ENCODE results near the gene CHCHD6.

The CHCHD6 gene

DNA sequence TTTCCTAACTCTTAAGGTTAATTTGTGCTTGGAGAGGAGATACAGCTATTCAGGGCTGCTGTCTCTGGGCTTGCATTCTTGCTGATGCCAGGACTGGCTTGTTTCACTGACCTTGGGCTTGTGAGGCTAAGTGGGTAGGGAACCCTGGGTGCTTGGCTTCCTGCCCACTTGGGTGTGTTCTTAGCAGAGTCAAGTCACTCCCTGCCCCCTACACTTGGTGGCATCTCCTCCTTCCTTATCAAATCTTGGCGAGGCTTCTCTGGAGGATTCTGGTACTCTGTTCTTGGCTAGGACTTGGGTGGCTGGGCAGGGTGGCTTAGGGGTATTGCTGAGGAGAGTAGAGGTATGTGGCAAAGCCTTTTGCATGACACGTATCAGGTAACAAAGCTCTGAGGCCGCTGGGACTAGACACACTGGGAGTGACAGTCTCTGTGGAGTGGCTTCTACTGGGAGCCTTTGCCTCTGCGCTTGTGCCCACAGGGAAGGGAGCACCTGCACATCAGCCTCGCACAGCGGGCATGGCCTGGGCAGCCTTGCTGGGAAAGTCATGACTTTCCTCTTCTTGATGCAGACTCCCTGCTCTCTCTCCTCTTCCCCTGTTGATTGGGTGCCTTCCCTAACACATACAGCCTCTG is 41.8 kb downstream of the CHCHD6 start:
- DNase-seq: peak; percentile 15 to 28

DNA sequence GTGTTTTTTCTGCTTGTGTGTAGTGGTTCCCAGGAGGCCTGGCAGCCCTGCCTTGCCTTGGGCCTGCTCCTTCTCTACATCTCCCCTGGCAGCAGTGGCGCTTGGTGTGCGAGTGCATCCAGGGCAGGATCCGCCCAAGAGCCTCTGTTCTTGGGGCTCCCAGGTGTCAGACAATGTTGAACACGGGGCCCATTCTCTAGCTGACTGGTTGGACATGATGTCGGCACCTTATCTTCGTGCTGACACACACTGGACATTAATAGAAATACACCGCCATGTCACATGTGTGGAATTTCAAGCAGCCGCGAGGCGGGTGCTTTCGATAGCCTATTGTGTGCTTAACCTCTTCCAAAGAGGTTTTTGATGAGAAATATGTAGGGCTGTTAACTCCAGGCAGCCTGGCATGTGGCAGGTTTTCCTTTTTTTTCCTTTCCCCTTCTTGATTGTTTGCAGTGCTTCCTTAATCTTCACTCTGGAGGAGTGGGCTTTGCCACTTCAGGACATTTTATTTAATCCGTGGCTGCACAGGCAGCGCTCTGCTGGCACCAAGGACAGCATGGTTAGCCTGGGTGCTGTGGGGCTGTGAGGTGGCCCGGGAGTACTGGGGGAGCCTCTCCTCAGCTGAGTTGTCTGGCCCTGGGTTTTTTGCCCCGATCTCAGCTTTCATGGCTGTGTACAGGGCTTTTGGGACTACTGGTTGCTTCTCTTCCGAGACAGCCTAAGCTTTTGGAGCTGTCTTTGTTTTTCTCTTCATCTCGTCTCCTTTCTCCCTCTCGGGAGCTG is 42.5 kb downstream of the CHCHD6 start:
- DNase-seq: peak; percentile 31 to 83

GRCh38 chr3:126747768-126748167 is 43.7 kb downstream of the CHCHD6 start:
- no peak for DNase-seq

DNA sequence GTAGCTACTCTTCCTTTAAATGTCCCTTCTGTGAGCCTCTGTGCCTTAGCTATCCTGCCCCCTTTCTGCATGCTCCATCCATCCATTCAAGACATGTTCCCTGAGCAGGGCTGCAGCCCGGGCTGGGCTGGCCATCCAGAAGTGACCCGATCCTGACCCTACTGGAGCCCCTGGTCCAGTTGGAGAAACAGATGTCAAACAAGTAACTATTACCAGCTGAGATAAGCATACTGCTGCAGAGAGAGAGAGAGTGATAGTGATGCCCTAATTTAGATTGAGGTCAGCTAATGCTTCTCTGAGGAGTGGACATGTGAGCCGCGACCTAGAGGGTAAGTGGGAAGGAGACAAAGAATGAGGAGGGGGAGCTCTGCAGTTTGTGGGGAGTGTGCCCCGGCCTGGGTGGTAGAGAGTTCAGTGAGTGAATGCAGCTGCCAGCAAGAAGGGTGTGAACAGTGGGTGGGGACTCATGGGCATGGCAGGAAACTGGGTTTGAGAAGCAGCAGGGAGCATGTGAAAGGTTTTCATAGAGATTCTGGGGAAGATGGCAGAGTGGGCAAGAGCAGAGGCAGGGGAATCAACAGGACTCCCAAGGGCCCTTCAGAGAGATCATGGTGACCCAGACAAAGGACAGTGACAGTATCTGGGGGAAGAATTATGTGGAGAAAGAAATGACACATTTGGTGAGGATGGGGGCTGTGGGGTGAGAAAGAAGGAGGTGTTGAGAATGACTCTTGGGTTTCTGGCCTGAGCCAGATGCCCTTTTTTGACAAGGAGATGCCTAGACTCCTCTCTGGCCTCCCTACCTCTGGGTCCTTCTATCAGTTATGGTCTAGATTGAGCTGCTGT is 44.9 kb downstream of the CHCHD6 start:
- DNase-seq: no peak

- no peak for DNase-seq
These were observed 45.5 kb downstream of the CHCHD6 start for GRCh38 chr3:126749547-126749875.

- no peak for DNase-seq
These were observed 46.1 kb downstream of the CHCHD6 start for GRCh38 chr3:126749931-126750755.

GRCh38 chr3:126750756-126751121 is 46.7 kb downstream of the CHCHD6 start:
- DNase-seq: peak; percentile 93 to 94

- DNase-seq: no peak
These were observed 47.7 kb downstream of the CHCHD6 start for GRCh38 chr3:126751611-126752302.

- peak; percentile 71 to 87 for DNase-seq
These were observed 48.5 kb downstream of the CHCHD6 start for GRCh38 chr3:126752303-126753190.

- DNase-seq: no peak
These were observed 49.4 kb downstream of the CHCHD6 start for GRCh38 chr3:126753191-126754160.

DNA sequence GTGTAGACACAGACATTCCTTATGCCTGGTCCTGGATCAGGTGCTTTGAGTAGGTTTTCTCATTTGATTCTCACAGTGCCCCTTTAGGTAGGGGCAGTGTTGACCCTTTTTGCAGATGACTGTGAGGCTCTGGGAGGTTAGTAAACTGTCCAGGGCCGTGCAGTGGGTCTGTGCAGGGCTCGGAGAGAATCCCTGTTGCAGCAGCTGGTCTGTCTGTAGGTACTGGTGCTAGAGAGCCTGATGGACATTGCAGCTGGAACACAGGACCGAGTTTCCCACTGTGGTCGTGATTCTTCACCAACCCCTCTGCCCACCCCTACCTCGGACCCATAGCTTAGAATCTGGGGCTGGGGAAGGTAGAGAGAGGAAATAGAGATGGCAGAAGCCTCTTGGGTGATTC is 51.8 kb downstream of the CHCHD6 start:
- no peak for DNase-seq

GRCh38 chr3:126758026-126758425 is 54.0 kb downstream of the CHCHD6 start:
- DNase-seq: no peak

GRCh38 chr3:126758882-126759281 is 54.8 kb downstream of the CHCHD6 start:
- no peak for DNase-seq

- no peak for DNase-seq
These were observed 56.5 kb downstream of the CHCHD6 start for GRCh38 chr3:126760541-126760940.

DNA sequence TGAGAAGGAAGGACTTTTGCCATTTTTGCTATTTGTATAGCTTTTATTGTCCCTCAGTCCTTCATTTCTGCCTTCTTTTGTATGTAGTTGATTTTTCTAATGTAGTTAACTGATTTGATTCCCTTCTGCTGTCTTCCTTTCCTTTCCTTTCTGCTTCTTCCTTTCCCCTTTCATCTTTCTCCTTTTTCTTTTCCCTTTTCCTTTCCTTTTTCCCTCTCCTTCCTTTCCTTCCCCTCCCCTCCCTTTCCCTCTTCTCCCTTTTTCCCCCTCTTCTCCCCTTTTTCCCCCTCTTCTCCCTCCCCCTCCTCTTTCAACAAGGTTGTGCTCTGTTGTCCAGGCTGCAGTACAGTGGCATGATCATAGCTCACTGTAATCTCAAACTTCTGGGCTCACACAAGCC is 59.0 kb downstream of the CHCHD6 start:
- DNase-seq: no peak

DNA sequence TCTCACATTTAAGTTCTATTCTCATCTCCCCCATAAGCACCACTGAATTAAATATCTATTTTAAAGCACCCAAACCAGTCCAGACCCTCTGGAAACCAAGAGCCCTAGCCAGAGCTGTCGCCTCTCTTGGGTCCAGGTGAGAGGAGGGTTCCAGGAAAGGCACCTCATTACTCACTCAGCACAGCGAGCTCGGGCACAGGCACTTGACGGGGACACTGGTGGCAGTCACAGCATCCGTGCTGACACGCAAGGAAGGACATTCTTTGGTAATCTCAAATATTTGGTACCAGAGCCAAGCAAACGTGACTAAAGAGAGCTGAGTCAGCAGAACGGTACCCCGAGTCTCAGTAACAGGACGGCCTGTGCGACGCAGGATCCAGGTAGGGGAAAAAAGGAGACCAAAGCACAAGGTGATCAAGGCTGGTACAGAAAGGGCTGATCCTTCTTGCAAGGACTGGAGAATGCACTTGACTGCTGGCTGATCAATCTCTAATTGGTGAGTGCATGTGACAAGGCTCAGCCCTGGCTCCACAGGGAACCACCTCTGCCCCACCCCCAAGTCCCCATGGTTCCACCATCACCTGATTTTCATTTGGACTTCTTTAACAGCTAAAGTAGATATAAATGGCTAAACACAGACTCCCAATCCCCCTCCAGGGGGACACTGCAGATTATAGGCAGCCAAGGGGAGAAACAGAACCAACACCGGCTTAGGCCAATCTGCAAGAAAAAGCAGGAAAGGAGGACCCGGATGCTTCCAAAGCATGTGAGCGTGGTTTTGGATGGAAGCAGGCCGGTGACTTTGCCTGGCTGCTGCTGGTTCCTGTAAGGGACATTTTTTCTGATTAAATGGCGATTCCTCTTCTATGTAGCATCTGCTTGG is 61.4 kb downstream of the CHCHD6 start:
- DNase-seq: no peak

GRCh38 chr3:126766653-126767052 is 62.6 kb downstream of the CHCHD6 start:
- no peak for DNase-seq

- DNase-seq: no peak
These were observed 64.9 kb downstream of the CHCHD6 start for GRCh38 chr3:126768903-126769302.

DNA sequence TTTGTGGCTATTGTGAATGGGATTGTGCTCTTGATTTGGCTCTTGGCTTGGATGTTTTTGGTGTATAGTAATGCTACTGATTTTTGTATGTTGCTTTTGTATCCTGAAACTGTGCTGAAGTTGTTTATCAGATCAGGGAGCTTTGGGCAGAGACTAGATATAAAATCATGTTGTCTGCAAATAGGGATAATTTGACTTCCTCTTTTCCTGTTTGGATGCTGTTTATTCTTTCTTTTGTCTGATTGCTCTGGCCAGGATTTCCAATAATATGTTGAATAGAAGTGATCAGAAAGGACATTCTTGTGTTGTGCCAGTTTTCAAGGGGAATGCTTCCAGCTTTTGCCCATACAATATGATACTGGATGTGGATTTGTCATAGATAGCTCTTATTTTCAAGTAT is 66.1 kb downstream of the CHCHD6 start:
- no peak for DNase-seq
